WI38 (cell line): Measurements from ENCODE around the gene XXYLT1.
A peak's percentile ranks its signal among the peaks of the same experiment; 100 is the strongest.

Experiments used
- H3K4me3 ChIP-seq: 2 replicates; pipeline ENCODE4 v1.5.1; 2011; ENCODE audit warnings: low read depth, mild to moderate bottlenecking, control low read depth, low read length
- CTCF ChIP-seq: IDR thresholded peaks from 2 replicates; pipeline ENCODE4 v1.5.1; 2012; ENCODE audit warnings: low read depth, mild to moderate bottlenecking, control low read depth, low read length

Gene XXYLT1

GRCh38 chr3:195123281-195123691 lies 147.7 kb downstream of the XXYLT1 start:
- TF ChIP-seq CTCF: no peak
- no peak overlapping the region for H3K4me3 ChIP-seq

- H3K4me3 ChIP-seq: no peak overlapping the region
- TF ChIP-seq CTCF: no peak
Observed at GRCh38 chr3:195122261-195122660, 148.7 kb downstream of the XXYLT1 start.

GRCh38 chr3:195120267-195120601 lies 150.7 kb downstream of the XXYLT1 start:
- no peak for TF ChIP-seq CTCF

GRCh38 chr3:195119461-195120266 lies 151.3 kb downstream of the XXYLT1 start:
- TF ChIP-seq CTCF: no peak
- H3K4me3 ChIP-seq: peak overlapping the region; percentile 16; the same call in 1 of the 2 replicates

More at GRCh38 chr3:195120267-195120601, 150.7 kb downstream of the XXYLT1 start:
- no peak overlapping the region for H3K4me3 ChIP-seq

- no peak overlapping the region for H3K4me3 ChIP-seq
- TF ChIP-seq CTCF: no peak
Observed at GRCh38 chr3:195118671-195119070, 152.3 kb downstream of the XXYLT1 start.

GRCh38 chr3:195117978-195118581 lies 152.9 kb downstream of the XXYLT1 start:
- TF ChIP-seq CTCF: no peak
- H3K4me3 ChIP-seq: no peak overlapping the region
